GM19395 (cell line): ENCODE results near the gene NPIPB2.
"Not testable (repeated sequence)": the region's sequence is repeated elsewhere in the genome, so short reads cannot be mapped to it uniquely, and the experiment has no call there.

Source experiments
- ATAC-seq: cut with Tn5 transposase; IDR thresholded peaks from one replicate; pipeline ENCODE4 v1.9.1; 2021; ENCODE audit warnings: mild to moderate bottlenecking, moderate library complexity; ENCODE audit not compliant: unreplicated experiment

The NPIPB2 gene

DNA sequence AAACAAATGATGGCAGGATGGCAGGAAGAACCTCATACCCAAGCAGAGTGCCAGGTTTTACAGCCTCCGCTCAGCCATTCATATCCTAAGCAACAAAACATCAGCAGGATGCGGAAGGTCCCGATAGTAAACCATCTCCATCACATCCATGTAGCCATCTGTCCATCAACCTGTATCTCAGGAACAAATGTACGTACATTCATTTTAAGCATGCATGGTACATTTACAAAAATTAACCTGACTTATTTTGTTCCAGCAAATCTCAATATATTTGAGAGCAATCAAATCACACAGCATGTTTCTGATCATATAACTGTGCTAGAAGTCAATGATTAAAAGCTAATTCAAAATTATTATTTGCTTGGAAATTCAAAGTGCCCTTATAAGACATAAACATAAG is at the start of gene NPIPB2:
Gene NPIPB2, minus strand, starts transcription at position 101 of the 400 bp plus-strand sequence. Its CDS starts 0 bp downstream, at position 101.
- ATAC-seq = not testable (repeated sequence)

DNA sequence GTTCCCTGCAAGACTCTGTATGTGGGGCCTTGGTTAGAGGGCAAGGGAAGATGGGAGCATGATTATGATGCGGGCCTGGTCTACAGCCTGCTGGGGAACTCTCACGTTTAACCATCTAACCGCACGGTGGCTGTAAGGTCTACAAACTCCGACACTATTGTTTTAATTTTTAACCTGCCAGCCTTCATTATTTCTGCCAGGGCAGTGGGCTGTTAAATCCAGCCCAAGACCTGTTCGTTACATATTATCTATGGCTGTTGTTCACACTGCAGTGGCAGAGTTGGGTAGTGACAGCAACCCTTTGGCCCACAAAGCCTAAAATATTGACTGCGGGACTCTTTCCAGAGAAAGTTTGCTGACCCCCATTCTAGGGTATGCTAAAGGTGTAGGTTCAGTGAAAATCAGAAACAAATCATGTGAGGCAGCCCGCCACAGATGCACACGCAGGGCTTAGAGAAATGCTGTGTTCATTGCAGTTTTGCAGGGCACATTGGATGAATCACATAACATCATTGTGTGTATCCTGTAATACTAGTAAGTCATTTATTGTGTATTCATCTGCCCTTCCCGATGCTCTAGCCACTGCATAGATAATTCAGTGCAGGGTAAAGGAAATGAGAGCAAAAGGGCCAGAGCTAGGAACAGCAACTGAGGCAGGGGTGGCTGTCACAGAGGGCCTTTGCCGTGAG is 49.0 kb upstream of the NPIPB2 start:
- ATAC-seq = no peak

DNA sequence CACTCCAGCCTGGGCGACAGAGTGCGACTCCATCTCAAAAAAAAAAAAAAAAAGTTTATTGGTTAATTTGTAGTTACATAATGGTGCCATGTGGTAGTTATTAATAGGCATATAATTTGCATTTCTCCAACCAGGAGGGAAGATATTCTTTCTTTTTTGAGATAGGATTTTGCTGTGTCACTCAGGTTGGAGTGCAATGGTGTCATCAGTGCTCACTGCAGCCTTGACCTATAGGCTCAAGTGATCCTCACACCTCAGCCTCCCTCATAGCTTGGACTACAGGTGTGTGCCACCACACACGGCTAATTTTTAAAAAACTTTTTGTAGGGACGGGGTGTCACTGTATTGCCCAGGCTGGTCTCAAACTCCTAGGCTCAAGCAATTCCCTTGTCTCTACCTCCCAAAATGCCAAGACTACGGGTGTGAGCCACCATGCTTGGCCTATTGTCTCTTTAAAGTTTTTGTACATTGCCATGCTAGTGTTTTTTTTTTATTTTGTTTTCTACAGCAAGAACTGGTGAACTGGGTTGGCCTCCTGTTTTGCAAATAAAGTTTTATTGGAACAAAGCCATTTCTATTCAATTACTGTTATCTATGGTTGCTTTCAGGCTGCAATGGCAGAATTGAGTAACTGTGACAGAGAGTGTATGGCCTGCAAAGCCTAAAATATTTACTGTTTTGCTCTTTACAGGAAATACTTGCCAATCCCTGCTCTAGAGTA is 46.6 kb upstream of the NPIPB2 start:
- no peak for ATAC-seq

- no peak for ATAC-seq
Measured at GRCh38 chr16:11986521-11987057, 44.7 kb upstream of the NPIPB2 start.

DNA sequence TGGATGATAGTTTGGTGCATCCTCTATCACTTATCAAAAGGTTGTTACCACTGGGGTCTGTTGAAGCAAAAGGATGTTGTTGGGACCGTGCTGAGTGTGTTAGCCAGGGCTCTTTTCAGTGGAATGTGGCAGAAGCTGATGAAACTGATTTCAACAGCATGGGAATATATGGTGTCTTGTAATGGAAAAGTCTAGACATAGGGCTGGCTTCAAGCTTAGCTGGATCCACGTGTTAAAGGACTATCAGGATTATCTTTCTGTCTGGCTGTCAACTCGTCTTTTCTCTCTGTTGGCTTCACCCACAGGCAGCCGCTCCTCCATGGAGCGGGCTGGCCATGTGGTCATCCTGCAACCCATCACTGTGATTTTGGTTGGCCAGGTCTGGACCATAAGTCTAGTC is 43.4 kb upstream of the NPIPB2 start:
- ATAC-seq = no peak

DNA sequence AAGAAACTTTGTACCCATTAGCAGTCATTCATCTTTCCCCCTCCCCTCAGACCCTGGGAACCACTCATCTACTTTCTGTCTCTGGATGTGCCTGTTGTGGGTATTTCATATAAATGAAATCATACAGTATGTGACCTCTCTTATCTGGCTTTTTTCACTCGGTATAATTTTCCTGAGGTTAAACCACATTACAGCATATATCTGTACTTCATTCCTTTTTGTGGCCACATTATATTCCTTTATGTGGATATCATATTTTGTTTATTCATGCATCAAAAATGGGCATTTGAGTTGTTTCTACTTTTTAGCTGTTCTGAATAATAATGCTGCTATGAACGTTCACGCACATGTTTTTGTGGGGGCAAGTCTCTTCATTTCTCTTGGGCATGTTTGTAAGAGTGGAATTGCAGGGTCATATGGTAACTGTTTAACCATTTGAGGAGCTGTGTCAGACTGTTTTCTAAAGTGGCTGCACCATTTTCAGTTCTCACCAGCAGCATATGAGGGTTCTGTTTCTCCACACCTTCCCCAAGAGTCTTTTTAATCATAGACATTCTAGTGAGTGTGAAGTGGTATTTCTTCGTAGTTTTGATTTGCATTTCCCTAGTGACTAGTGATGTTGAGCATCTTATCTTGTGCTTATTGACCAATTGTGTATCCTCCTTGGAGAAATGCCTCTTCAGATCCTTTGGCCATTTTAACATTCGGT is 38.4 kb upstream of the NPIPB2 start:
- ATAC-seq = peak; percentile 55

GRCh38 chr16:11979013-11979672 is 37.3 kb upstream of the NPIPB2 start:
- ATAC-seq = no peak

GRCh38 chr16:11978080-11978479 is 36.2 kb upstream of the NPIPB2 start:
- ATAC-seq = no peak

DNA sequence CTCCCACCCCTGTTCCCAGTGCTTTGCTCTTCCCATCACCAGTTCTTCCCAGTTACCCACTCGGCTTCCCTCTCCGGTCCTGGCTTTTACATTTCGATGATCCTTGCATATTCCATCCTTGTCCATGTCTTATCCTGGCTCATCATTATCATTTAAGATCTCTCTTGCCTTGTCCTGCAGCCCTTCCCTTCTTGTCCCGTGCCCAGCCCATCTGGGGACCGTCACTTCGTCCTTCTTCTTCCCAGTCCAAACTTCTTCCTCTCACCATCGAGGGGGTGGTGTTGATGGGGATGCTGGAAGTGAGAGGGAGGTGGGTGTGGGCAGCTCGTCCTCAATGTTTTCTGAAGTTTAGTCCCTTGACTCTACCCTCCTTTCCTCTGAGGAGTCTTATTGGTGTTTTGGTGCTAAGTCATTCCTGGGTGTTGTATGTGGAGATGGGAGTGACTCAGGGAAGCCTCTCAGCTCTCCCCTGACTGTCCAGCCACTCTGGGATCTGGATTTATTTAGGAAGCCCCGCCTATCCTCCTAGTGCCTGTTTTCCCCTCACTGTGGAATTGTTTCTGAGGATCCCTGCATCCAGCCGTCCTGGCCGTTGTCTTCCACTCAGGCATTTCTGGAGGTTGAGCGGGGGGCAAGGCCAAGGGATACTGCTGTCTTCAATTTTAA is 35.7 kb upstream of the NPIPB2 start:
- no peak for ATAC-seq

- ATAC-seq = no peak
Measured at GRCh38 chr16:11976850-11977375, 35.1 kb upstream of the NPIPB2 start.

DNA sequence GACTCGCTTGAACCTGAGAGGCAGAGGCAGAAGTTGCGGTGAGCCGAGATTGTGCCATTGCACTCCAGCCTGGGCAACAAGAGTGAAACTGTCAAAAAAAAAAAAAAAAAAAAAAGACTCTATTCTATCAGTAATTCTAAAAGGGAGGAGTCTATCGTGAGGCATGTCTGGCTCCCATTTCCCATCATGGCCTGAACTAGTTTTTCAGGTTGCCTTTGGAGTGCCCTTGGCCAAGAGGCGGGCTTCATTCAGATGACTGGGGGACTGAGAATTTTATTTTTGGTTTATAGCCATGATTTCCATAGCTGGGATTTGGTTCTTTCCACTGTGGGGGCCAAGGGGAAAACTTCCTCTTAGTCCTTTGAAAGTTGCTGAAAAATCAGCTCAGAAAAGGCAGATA is 31.2 kb upstream of the NPIPB2 start:
- ATAC-seq = no peak

- no peak for ATAC-seq
Measured at GRCh38 chr16:11972128-11972527, 30.3 kb upstream of the NPIPB2 start.

DNA sequence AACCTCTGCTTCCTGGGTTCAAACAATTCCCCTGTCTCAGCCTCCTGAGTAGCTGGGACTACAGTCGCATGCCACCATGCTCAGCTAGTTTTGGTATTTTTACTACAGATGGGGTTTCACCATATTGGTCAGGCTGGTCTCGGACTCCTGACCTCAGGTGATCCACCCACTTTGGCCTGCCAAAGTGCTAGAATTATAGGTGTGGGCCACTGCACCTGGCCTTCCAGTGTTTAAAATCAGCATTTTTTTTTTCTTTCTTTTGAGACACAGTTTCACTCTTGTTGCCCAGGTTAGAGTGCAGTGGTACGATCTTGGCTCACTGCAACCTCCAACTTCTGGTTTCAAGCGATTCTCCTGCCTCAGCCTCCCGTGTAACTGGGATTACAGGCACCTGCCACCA is 28.4 kb upstream of the NPIPB2 start:
- ATAC-seq = not testable (repeated sequence)

DNA sequence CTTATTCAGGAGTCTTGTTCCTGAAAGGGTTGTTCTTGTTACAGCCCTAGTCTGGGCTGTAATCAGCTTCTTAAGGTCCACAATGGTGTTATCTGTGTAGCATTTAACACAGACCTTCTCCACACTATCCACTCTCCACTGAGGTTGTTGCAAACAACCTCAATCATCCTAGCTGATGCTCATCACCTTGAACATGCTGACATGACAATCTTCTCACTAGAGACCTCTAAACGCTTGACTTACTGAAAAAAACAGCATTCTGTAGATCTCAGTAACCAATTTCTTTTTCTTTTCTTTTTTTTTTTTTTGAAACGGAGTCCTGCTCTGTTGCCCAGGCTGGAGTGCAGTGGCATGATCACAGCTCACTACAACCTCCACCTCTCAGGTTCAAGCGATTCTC is 26.7 kb upstream of the NPIPB2 start:
- ATAC-seq = no peak

GRCh38 chr16:11967195-11967911 is 25.5 kb upstream of the NPIPB2 start:
- ATAC-seq = no peak

DNA sequence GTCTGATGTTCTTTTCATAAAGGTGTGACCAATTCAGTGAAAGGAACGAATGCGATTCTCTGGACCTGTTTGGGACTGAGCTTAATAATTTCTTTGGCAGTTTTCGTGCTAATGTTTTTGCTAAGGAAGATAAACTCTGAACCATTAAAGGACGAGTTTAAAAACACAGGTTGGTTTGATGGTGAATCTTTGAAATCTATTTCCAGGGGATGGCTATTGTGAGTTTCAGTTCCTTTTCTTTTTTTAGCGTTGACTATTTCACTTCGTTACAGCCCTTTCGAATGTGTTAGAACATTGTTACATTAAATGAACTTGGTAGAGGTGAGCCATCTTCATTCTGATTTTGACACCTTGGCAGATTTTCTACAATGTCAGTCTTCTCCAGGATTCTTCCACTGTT is 24.3 kb upstream of the NPIPB2 start:
- no peak for ATAC-seq

DNA sequence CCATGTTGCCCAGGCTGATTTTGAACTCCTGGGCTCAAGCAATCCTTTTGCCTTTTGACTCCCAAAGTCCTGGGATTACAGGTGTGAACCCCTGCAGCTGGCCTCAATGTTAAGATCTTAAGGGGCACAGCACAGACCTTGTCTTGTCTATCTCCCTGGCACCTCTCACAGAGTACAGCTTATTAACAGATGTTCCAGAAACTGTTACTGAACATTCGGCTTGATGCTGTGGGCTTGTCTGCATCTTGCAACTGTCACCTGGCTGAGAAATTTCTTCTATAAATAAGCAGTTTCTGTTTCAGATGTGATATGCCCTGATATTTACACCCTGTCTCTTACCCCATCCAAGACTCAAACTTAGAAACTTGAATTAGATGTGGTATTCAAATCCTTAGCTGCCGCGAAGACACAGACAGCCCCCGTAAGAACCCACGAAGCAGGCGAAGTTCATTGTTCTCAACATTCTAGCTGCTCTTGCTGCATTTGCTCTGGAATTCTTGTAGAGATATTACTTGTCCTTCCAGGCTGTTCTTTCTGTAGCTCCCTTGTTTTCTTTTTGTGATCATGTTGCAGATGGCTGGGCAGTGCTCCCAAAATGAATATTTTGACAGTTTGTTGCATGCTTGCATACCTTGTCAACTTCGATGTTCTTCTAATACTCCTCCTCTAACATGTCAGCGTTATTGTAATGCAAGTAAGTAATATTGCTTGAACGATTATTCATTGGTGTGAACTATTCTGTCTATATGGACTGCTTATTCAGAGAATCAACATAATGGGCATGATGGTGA is 23.1 kb upstream of the NPIPB2 start, which contains the start of gene TNFRSF17:
Gene TNFRSF17, plus strand, starts transcription at position 450 of the 791 bp plus-strand sequence. Its CDS starts 115 bp downstream, at position 565.
- peak; percentile 80 for ATAC-seq

DNA sequence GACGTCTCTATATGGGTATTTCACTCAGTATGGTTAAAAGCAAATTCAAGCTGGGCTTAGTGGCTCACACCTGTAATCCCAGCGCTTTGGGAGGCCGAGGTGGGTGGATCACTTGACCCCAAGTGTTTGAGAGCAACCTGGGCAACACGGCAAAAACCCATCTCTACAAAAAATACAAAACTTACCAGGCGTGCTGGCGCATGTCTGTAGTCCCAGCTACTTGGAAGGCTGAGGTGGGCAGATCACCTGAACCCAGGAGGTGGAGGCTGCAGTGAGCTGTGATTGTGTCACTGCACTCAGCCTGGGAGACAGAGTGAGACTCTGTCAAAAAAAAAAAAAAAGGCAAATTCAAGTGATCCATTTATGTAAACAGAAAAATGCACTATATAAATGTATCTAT is 21.9 kb upstream of the NPIPB2 start:
- no peak for ATAC-seq

DNA sequence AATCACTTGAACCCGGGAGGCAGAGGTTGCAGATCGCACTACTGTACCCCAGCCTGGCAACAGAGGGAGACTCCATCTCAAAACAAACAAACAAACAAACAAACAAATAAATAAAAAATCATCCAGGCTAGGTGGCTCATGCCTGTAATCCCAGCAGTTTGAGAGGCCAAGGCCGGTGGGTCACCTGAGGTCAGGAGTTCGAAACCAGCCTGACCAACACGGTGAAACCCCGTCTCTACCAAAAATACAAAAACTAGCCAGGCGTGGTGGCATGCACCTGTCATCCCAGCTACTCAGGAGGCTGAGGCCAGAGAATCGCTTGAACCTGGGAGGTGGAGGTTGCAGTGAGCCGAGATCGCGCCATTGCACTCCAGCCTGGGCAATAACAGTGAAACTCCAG is 21.1 kb upstream of the NPIPB2 start:
- ATAC-seq = not testable (repeated sequence)
